Stimulated activated naive CD4-positive, alpha-beta T cell treated with Interleukin-2 at 50 U/mL for 16 hours (primary cell): ENCODE data around the gene CUL1.

ENCODE experiments used
- DNase-seq: peaks from one replicate; lab custom pipeline; 2025; lab: John Stamatoyannopoulos, UW

Gene CUL1

GRCh38 chr7:148804343-148805235 lies 105.9 kb downstream of the CUL1 start:
- no peak for DNase-seq

GRCh38 chr7:148806187-148806586 lies 107.5 kb downstream of the CUL1 start:
- DNase-seq: no peak

- no peak for DNase-seq
Observed at GRCh38 chr7:148807436-148807835, 108.7 kb downstream of the CUL1 start.

GRCh38 chr7:148809856-148810255 lies 111.2 kb downstream of the CUL1 start:
- DNase-seq: no peak

- DNase-seq: no peak
Observed at GRCh38 chr7:148811892-148812291, 113.2 kb downstream of the CUL1 start.

- DNase-seq: no peak
Observed at GRCh38 chr7:148813890-148814289, 115.2 kb downstream of the CUL1 start.

- DNase-seq: no peak
Observed at GRCh38 chr7:148814922-148815559, 116.3 kb downstream of the CUL1 start.

- DNase-seq: no peak
Observed at GRCh38 chr7:148815612-148816011, 116.9 kb downstream of the CUL1 start.

GRCh38 chr7:148819697-148820360 lies 121.1 kb downstream of the CUL1 start:
- DNase-seq: no peak

- DNase-seq: no peak
Observed at GRCh38 chr7:148821422-148821821, 122.7 kb downstream of the CUL1 start.

GRCh38 chr7:148824864-148825263 lies 126.2 kb downstream of the CUL1 start:
- DNase-seq: no peak

GRCh38 chr7:148825338-148825737 lies 126.6 kb downstream of the CUL1 start:
- DNase-seq: no peak

- DNase-seq: no peak
Observed at GRCh38 chr7:148828965-148829364, 130.3 kb downstream of the CUL1 start.

GRCh38 chr7:148830897-148831692 lies 132.4 kb downstream of the CUL1 start:
- no peak for DNase-seq

GRCh38 chr7:148831782-148832181 lies 133.1 kb downstream of the CUL1 start:
- DNase-seq: no peak

- DNase-seq: no peak
Observed at GRCh38 chr7:148834605-148835004, 135.9 kb downstream of the CUL1 start.

- no peak for DNase-seq
Observed at GRCh38 chr7:148835854-148836253, 137.2 kb downstream of the CUL1 start.

- DNase-seq: no peak
Observed at GRCh38 chr7:148838905-148839304, 140.2 kb downstream of the CUL1 start.

- no peak for DNase-seq
Observed at GRCh38 chr7:148847815-148848734, 149.4 kb downstream of the CUL1 start.

GRCh38 chr7:148849393-148850098 lies 150.8 kb downstream of the CUL1 start:
- no peak for DNase-seq
